CD4-positive, alpha-beta T cell treated with Interleukin-17A for 1 hour (primary cell): ENCODE data around the gene SRRM4.
"Not testable (repeated sequence)": the region's sequence is repeated elsewhere in the genome, so short reads cannot be mapped to it uniquely, and the experiment has no call there.

Experiments used
- DNase-seq: peaks from one replicate; pipeline ENCODE4 v3.0.0-alpha.2; 2020

SRRM4 gene

DNA sequence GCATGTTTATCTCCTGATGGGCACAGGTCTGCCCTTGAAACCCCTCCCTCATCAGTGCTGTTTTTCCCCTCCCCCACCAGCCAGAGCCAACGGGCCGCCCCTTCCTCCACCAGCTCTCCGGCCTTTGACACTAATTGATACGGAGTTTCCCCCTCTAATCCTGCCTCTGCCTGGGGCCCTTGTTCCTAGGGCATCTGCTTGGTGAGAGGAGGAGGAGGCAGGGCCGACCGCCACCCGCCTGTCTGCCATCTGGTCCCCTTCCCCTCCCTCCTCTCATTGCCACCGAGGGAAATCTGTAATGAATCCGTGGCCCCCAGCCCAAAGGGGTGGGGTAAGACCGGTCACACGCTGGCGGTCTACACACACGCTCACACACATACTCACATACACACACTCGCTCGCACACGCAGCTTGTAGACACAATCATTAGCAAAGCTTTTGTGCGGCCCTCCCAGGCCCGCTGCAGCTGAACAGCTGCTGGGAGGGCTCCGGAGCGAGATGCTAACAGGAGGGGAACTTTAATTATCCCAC, 27.4 kb downstream of the SRRM4 start:
- no peak for DNase-seq

DNA sequence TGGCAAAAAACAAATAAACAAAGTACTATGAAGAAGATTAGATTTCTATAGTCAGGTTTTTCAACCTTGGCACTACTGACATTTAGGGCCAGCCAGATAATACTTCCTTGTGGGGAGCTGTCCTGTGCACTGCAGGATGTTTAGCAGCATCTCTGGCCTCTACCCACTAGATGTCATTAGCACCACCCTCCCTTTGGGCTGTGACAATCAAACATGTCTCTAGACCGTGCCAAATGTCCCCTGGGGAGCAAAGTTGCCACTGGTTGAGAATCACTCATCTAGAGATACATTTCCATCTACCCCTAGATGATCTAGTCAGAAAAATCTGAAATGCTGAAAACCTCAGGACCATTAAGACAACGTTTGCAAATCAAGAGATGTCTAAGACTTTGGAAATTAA, 29.9 kb downstream of the SRRM4 start:
- no peak for DNase-seq

- no peak for DNase-seq
These were observed 30.8 kb downstream of the SRRM4 start for GRCh38 chr12:119012179-119012578.

GRCh38 chr12:119013023-119013422, 31.7 kb downstream of the SRRM4 start:
- DNase-seq = no peak

DNA sequence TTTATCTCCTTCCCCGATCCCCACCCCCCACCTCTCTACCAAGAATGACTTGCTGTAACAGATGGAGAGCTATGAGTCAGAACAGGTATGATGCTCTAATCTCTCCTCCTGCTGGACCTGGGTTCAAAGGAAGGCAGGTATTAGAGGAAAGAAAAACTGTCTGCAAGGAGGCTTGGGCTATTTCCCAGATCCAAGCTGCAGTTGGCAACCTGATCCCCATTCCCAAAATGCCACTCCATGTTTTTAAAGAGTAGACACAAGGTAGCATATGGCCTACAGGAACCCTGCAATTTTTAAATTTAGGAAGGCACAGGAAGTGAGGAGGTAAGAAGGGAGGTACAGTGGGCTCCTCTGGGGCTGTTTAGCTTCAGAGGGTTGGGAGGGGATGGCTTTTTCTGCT, 33.0 kb downstream of the SRRM4 start:
- no peak for DNase-seq

- DNase-seq = no peak
These were observed 35.4 kb downstream of the SRRM4 start for GRCh38 chr12:119016715-119017114.

DNA sequence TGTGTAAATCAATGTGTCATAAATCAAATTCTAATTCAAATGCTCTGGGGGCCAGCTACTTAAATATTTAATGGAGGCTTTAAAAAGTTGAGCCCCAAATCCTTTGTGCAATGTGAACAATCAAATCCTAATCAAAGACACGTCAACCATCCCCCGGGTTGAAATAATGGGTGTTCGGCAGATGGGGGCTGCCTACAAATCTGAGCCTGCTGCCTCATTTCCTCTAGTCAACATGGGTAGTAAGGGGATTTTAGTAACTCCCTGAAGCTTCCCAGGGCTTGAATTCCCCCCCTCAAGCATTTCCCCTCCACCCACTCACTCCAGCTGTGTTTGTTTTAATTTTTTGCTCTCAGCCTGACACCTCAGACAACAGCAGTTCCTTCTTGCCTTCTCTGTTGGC, 37.8 kb downstream of the SRRM4 start:
- DNase-seq = no peak

DNA sequence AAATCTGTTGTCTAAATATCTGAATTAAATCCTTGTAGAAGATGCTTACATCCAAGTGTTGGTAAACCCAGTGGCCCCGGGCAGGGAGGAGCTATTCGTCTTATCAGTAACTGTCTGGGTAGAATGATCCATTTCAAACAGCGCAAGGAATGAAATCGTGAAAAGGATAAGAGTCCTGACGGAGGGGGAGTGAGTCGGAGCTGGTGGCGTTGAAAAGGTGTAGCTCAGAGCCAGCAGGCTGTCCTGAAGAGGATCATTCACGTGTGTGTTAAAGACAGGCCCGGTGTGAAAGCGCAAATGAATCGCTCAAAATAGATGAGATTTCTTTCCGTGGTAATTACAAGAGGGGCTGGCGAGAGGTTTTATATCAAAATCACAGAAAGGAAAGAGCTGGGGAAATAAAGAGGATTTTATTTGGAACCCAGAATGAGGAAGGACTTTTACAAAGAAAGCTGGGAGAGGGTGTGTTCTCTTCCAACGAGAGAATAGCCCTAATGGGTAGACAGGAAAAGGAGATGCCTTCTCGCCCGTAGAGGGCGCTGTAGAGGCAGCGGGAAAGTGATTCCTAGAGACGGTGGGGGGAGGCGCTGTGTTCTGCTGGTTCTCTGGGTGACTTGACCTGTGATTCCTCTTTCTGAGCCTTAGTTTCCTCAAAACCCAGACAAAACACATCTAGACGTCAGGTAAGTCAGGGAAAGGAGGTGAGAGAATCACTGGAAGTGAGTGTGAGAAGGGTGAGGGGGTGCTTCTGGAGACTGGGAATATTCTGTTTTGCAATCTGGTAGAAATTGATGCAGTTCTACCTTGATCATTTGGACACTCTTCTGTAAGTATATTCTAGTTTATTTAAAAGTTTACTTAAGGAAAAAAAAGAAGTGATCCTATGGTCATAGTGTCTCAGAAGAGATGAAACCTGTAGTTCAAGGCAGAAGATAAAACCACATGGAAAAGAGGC, 39.3 kb downstream of the SRRM4 start:
- no peak for DNase-seq

GRCh38 chr12:119024356-119024755, 43.0 kb downstream of the SRRM4 start:
- no peak for DNase-seq

GRCh38 chr12:119025786-119026185, 44.4 kb downstream of the SRRM4 start:
- DNase-seq = no peak

GRCh38 chr12:119033332-119033731, 52.0 kb downstream of the SRRM4 start:
- DNase-seq = not testable (repeated sequence)

- peak; percentile 1 for DNase-seq
These were observed 55.8 kb downstream of the SRRM4 start for GRCh38 chr12:119036878-119037825.

- DNase-seq = no peak
These were observed 62.8 kb downstream of the SRRM4 start for GRCh38 chr12:119044094-119044493.

GRCh38 chr12:119047641-119048040, 66.3 kb downstream of the SRRM4 start:
- DNase-seq = no peak

- DNase-seq = no peak
These were observed 69.3 kb downstream of the SRRM4 start for GRCh38 chr12:119050663-119051062.

GRCh38 chr12:119051474-119051873, 70.1 kb downstream of the SRRM4 start:
- DNase-seq = no peak

DNA sequence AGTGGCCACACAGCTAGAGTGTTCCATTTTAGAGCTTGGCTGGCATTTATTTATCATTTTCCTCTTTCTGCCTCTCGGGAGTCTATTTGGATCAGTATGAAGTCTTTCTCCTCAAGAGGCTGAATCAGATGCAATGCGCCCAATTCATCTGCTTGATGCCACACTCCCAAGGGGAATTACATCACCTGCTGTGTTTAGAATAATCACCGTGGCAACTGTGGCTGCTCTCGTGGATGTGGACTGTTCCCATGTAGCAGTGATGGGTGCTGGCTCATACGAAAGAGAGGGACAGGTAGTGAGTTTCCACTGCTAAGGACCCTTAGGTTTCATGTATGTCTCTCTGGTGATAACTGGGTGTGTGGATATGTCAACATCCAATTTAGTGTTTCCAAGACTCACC, 70.7 kb downstream of the SRRM4 start:
- DNase-seq = no peak

DNA sequence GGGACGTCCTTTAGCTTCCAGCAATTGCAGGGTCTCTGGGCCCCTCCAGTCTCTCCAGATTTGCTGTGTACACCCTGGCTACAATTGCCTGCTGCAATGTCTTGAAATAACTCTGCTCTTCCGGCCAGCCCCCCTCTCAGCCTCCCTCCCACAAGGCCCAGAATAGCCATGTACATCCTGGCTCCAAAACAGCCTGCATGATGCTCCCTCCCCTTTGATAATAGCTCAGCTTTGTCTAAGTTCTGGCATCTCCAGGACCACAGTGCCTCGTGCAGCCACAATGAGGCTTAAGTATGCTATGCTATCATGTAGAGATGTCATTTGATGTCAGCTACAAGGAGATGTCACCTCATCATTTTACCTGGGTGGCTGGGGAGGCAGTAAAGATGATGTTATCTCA, 74.6 kb downstream of the SRRM4 start:
- DNase-seq = no peak

GRCh38 chr12:119060847-119061796, 79.8 kb downstream of the SRRM4 start:
- DNase-seq = no peak

- no peak for DNase-seq
These were observed 87.0 kb downstream of the SRRM4 start for GRCh38 chr12:119068129-119068856.

- no peak for DNase-seq
These were observed 87.9 kb downstream of the SRRM4 start for GRCh38 chr12:119069147-119069642.
